ENCODE measurements around the gene PSD4.

The PSD4 gene

DNA sequence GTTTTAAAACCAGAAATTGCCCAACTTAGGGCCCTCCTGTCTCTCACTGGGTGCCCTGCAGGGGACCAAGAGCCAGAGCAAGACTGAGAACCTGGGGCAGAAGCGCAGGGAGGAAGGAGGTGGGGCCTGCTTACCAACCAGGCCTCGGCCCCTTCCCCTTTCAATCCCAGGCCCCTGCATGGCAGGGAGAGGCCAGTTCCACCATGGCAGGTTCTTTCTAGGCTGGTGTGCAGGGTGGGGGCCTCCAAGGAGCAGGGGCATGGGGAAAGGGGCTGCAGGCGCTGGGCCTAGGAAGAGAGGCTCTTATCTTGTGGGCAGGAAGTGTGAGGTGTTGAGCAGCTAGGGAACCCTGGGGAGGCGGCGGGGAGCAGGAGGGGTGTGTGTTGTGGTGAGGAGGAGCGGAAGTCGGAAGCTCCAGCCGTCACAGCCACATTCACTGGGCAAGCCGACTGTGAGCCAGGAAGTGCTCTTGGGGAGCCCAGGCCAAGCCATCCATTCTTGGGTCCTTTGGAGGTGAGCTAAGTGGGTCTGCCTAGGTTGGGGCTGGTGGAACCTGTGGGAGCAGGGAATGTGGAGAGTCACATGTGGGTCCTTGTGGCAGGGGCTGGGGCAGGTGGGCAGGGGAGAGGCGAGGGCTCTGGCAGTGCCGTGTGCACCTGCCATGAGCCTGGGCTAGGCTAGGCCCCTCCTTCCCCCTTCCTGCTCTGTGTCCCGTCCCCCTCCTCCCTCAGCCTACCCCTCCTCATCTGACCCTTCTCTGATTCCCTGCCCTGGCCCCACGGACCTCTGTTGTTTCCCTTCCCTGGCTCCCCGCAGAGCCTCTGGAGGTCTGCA lies at the start of gene PSD4:
TSS of gene PSD4 (plus strand) at position 430 of the 834 bp plus-strand sequence. CDS start 8,486 bp downstream, outside the sequence.
- no peak for DNase-seq

DNA sequence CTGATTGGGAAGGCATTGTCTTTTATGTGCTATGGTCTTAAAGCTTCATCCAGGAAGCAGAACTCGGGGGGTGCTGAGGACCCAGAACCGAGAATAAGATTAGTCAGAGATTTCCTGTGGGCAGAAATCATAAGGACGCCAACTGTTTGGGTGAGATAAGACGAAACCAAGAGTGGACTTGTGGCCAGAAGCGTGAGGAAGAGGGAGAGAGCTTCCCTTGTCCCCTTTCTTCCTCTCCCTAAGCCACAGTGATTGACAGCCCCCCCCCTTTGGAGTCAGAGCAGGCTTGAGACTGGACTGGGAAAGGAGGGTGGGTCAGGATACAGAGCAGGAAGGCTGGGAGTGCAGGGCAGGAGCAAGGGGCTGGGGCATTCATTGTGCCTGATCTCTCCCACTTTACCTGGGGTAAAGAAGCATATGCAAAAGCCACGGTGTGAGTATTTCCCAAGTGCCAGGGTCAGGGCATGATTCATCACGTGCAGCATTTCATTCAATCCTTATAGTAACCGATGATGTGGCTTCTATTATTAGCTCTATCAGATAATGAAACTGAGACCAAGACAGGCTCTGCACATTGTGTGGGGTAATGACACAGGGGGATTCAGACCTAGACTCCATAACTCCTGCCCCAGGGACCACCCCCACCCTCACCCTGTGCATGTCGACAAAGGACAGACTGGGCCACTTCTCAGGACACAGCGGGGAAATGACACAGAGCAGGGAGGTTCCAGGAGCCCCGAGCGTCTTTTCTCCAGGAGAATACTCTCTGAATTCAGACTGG lies 49.4 kb upstream of the PSD4 start:
- no peak for DNase-seq

- no peak for DNase-seq
Measured at GRCh38 chr2:113124984-113125855, 48.6 kb upstream of the PSD4 start.

- DNase-seq, result no peak
Measured at GRCh38 chr2:113126845-113127645, 46.7 kb upstream of the PSD4 start, which contains the start of gene IL1RN. IL1RN (plus strand) TSS chr2:113127598; CDS start chr2:113127625, 27 bp downstream.

DNA sequence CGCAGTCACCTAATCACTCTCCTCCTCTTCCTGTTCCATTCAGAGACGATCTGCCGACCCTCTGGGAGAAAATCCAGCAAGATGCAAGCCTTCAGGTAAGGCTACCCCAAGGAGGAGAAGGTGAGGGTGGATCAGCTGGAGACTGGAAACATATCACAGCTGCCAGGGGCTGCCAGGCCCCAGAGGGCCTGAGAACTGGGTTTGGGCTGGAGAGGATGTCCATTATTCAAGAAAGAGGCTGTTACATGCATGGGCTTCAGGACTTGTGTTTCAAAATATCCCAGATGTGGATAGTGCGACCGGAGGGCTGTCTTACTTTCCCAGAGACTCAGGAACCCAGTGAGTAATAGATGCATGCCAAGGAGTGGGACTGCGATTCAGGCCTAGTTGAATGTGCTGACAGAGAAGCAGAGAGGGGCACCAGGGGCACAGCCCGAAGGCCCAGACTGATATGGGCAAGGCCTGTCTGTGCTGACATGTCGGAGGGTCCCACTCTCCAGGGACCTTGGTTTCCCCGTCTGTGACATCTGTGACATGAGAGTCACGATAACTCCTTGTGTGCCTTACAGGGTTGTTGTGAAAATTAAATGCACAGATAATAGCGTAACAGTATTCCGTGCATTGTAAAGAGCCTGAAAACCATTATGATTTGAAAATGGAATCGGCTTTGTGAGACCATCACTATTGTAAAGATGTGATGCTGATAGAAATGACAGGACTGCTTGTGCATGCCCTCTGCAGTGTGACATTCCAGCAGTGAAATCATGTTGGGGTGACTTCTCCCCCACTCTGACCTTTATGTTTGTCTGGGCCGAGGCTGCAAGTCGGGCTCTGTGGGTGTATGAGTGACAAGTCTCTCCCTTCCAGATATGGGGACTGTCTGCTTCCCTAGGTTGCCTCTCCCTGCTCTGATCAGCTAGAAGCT lies 45.9 kb upstream of the PSD4 start:
- DNase-seq, result no peak

GRCh38 chr2:113129519-113130078 lies 44.2 kb upstream of the PSD4 start:
- no peak for DNase-seq

DNA sequence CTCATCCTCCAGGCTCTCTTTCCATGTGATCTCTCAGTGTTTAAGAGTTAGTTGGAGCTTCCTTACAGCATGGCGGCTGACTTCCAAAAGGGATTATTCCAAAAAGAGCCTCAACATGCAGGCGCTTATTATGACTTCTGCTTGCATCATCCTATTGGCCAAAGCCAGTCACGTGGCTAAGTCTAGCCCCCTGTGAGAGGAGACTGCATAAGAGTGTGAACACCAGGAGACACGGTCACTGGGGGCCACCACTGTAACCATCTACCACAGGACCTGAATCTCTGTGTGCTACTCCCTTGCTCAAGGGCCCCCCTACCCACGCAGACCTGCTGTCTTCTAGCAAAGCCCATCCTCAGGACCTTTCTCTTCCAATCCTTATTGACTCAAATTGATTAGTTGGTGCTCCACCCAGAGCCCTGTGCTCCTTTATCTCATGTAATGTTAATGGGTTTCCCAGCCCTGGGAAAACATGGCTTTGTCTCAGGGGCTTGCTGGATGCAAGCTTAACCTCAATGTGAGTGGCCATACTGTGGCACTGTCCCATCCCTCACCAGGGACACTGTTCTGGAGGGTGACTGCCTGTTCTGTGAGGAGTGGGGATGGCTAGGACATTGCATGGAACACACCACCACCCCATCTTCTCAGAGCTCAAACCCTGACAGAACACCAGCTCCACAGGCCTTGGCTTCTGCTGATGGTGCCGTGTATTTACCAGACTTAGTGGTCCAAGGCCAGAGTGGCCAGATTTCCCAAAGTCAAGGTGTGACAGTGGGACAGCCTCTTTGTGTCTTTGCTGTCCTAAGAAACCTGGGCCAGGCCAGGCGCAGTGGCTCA lies 42.2 kb upstream of the PSD4 start:
- no peak for DNase-seq

- DNase-seq, result no peak
Measured at GRCh38 chr2:113132414-113133021, 41.3 kb upstream of the PSD4 start.

GRCh38 chr2:113133704-113134598 lies 39.8 kb upstream of the PSD4 start:
- no peak for DNase-seq

GRCh38 chr2:113134717-113135116 lies 39.1 kb upstream of the PSD4 start:
- DNase-seq, result no peak

- DNase-seq, result no peak
Measured at GRCh38 chr2:113135317-113135716, 38.5 kb upstream of the PSD4 start.

DNA sequence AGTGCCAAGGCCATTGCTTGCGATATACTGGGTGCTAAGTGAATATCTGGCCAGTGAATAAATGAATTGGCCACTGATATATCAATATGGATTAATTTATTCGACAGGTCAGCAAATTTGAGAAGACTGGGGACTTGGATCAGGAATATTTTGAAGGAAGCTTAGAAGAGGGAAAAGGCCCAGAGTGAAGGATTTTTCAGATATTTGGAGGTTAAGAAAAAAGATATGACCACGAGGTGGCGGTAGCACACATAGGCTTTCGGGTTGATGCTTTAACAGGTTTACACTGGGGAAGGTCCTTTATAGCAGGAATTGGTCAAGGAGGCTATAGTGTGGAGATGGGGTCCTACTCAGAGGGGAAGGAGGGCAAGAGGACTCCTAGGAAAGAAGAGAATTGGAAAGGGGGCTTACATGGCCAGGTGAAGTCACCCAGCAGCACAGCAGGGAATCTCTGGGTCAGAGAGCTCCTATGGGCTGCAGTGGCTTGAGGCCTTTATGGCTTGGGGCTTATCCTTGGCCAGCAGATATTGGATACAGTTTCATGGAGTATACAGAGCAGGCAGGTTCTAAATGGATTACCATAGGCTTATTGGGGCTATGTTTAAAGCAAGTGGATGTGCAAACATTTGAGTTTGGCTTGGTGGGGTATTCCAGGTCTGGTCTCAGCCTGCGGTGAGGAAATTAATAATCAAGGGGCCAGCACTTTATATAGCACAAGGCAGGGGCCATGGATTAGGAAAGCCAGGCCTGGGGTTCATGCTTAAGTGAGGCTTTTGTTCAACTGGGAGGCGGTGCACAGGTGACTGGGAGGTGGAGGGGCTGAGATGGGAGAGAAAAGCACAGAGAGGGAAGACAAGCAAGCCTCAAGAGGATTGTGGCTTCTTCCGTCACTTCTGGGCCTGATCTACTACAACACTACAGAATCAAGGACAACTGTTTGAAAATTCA lies 36.7 kb upstream of the PSD4 start:
- peak in 1 of 2 experiments; percentile 36 for DNase-seq

- no peak for DNase-seq
Measured at GRCh38 chr2:113137827-113138226, 35.9 kb upstream of the PSD4 start.

DNA sequence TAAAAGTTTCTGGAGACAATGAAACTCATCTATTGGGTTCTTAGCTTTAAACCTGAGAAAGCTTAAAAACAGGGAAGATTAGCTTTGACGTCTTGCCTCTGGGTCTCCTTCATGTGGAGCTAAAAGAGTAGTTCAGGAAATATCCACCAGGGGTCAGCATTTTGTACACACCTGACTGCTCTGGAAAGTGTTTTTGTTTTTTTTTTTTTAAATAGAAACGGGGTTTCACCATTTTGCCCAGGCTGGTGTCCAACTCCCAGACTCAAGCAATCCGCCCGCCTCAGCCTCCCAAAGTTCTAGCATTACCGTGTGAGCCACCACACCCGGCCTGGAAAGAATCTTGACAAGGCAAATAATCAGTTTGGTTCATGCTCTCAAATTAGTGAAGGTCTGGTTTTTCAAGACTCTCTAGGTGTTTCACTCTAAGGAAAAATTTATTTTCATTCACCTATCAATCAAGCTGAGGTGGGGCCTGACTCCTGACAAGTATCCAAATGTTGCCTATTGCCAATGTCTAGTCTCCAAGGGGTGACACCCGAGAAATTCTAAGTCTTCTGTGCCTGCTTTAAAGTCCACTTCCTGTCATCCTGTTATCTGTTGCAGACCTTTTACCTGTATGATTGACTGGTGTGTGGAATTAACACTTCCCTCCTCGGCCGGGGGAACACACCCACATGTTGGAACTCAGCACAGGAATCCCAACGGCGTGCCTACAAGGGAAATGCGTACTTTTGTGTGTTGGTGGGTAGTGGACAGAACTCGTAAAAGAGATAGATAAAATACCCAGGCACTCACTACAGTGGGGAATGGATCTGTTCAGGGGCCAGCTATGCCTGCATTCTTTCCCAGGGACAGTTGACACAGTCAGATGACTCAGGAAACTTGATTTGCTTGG lies 35.1 kb upstream of the PSD4 start:
- DNase-seq, result peak; percentile 27 to 79

DNA sequence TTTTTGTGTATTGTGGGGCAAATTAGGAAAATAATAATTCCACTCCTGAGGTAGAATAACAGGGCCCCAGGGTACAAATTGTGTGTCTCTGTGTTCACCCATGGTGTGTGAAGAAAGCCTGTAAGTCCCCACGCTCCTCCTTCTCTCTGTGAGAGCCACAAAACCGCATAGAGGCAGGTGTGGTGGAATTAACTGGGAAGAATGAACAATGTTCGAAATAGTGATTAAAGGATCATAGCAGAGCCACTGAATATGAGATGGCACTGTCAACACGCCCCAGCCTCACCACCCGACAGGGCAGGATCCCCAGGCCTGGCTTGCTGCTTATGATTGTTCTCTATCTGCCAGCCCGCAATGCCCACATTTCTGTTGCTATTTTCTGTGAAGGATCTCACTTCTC lies 32.3 kb upstream of the PSD4 start:
- no peak for DNase-seq

DNA sequence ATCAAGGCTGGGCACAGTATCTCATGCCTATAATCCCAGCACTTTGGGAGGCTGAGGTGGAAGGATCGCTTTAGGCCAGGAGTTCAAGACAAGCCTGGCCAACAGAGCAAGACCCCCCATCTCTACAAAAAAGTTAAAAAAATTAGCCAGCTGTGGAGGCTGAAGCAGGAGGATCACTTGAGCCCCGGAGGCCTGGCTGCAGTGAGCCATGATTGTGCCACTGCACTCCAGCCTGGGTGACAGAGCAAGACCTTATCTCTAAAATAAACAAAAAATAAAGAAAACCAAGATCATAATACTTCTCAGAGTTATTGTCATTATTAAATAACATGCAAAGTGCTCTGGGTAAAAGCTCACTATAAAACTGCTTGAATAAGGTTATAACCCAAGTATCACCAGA lies 31.5 kb upstream of the PSD4 start:
- DNase-seq, result no peak

Measured in SW 1271 (cell line).